T-helper 2 cell treated with Interferon-gamma antibody and Interleukin-4, amounts not matched to agents 5 μg/mL and 100 μg/mL, for 36 hours (primary cell): ENCODE results near the gene TBC1D8.

ENCODE experiments used
- DNase-seq: peaks from one replicate; pipeline ENCODE4 v3.0.0; 2021; ENCODE audit warnings: low spot score
- H3K27ac Mint-ChIP-seq: one replicate; pipeline ENCODE4 v1.8.0; 2021; ENCODE audit warnings: mild to moderate bottlenecking, mixed read lengths
- H3K27me3 Mint-ChIP-seq: one replicate; pipeline ENCODE4 v1.8.0; 2021; ENCODE audit warnings: low read depth, mixed read lengths
- H3K36me3 Mint-ChIP-seq: one replicate; pipeline ENCODE4 v1.8.0; 2021; ENCODE audit warnings: low read depth, mixed read lengths
- H3K4me1 Mint-ChIP-seq: one replicate; pipeline ENCODE4 v1.8.0; 2021; ENCODE audit warnings: low read depth, mixed read lengths
- H3K4me3 Mint-ChIP-seq: one replicate; pipeline ENCODE4 v1.8.0; 2022; ENCODE audit warnings: mild to moderate bottlenecking, moderate library complexity, mixed read lengths
- H3K9me3 Mint-ChIP-seq: one replicate; pipeline ENCODE4 v1.8.0; 2021; ENCODE audit warnings: mixed read lengths

TBC1D8 gene

GRCh38 chr2:101151146-101151858 lies at the start of gene TBC1D8:
Gene TBC1D8 (minus strand): TSS chr2:101151382. CDS start chr2:101151253, 129 bp downstream.
- DNase-seq: peak; percentile 61
- Mint-ChIP-seq H3K36me3 (no peaks in the 10 kb centered on the region), H3K9me3 (no peaks in the 10 kb centered on the region), H3K4me3 (peak within 1 kb of the TSS; percentile 75), H3K27ac (no peak within 1 kb of the TSS), H3K4me1 (peaks cover 12% of the 10 kb centered on the region), H3K27me3 (peaks cover 70% of the 10 kb centered on the region)

GRCh38 chr2:101200676-101201075 lies 49.5 kb upstream of the TBC1D8 start:
- Mint-ChIP-seq H3K36me3 (no peaks in the 10 kb centered on the region), H3K27ac (no peak overlapping the region), H3K4me3 (no peak overlapping the region), H3K4me1 (peaks cover 7% of the 10 kb centered on the region), H3K27me3 (no peaks in the 10 kb centered on the region), H3K9me3 (no peaks in the 10 kb centered on the region)
- no peak for DNase-seq

GRCh38 chr2:101199251-101199791 lies 48.1 kb upstream of the TBC1D8 start:
- Mint-ChIP-seq H3K9me3 (no peaks in the 10 kb centered on the region), H3K27me3 (no peaks in the 10 kb centered on the region), H3K4me1 (no peaks in the 10 kb centered on the region), H3K4me3 (no peak overlapping the region), H3K27ac (no peak overlapping the region), H3K36me3 (no peaks in the 10 kb centered on the region)
- DNase-seq: no peak

GRCh38 chr2:101197814-101198213 lies 46.6 kb upstream of the TBC1D8 start:
- Mint-ChIP-seq H3K27me3 (no peaks in the 10 kb centered on the region), H3K27ac (no peak overlapping the region), H3K36me3 (no peaks in the 10 kb centered on the region), H3K9me3 (no peaks in the 10 kb centered on the region), H3K4me1 (no peaks in the 10 kb centered on the region), H3K4me3 (no peak overlapping the region)
- no peak for DNase-seq

- no peak for DNase-seq
- Mint-ChIP-seq H3K36me3 (no peaks in the 10 kb centered on the region), H3K4me3 (no peak overlapping the region), H3K4me1 (no peaks in the 10 kb centered on the region), H3K27me3 (no peaks in the 10 kb centered on the region), H3K27ac (no peak overlapping the region), H3K9me3 (no peaks in the 10 kb centered on the region)
These were observed 46.1 kb upstream of the TBC1D8 start for GRCh38 chr2:101197215-101197745.

- peaks cover 2% of the 10 kb centered on the region for H3K27me3 Mint-ChIP-seq
- H3K36me3 Mint-ChIP-seq: no peaks in the 10 kb centered on the region
These were observed 44.9 kb upstream of the TBC1D8 start for GRCh38 chr2:101195871-101196661.

GRCh38 chr2:101193033-101193626 lies 41.9 kb upstream of the TBC1D8 start:
- no peak overlapping the region for H3K27ac Mint-ChIP-seq
- DNase-seq: no peak
- H3K4me3 Mint-ChIP-seq: no peak overlapping the region
- H3K4me1 Mint-ChIP-seq: no peaks in the 10 kb centered on the region
- H3K36me3 Mint-ChIP-seq: no peaks in the 10 kb centered on the region
- H3K27me3 Mint-ChIP-seq: peaks cover 2% of the 10 kb centered on the region
- H3K9me3 Mint-ChIP-seq: peaks cover 6% of the 10 kb centered on the region

More at GRCh38 chr2:101195871-101196661, 44.9 kb upstream of the TBC1D8 start:
- Mint-ChIP-seq H3K4me3 (no peak overlapping the region), H3K9me3 (no peaks in the 10 kb centered on the region), H3K4me1 (no peaks in the 10 kb centered on the region), H3K27ac (no peak overlapping the region)
- no peak for DNase-seq

- Mint-ChIP-seq H3K4me1 (no peaks in the 10 kb centered on the region), H3K9me3 (peaks cover 16% of the 10 kb centered on the region), H3K4me3 (no peak overlapping the region), H3K27ac (no peak overlapping the region), H3K27me3 (peaks cover 2% of the 10 kb centered on the region), H3K36me3 (peaks cover 1% of the 10 kb centered on the region)
- DNase-seq: no peak
These were observed 39.8 kb upstream of the TBC1D8 start for GRCh38 chr2:101190747-101191516.

- Mint-ChIP-seq H3K27me3 (peaks cover 2% of the 10 kb centered on the region), H3K9me3 (peaks cover 16% of the 10 kb centered on the region), H3K27ac (no peak overlapping the region), H3K4me3 (no peak overlapping the region), H3K36me3 (peaks cover 1% of the 10 kb centered on the region), H3K4me1 (no peaks in the 10 kb centered on the region)
- DNase-seq: no peak
These were observed 37.7 kb upstream of the TBC1D8 start for GRCh38 chr2:101188683-101189405.

GRCh38 chr2:101187131-101187530 lies 35.9 kb upstream of the TBC1D8 start:
- H3K27ac Mint-ChIP-seq: no peak overlapping the region
- H3K4me1 Mint-ChIP-seq: no peaks in the 10 kb centered on the region
- H3K27me3 Mint-ChIP-seq: peaks cover 2% of the 10 kb centered on the region
- no peak overlapping the region for H3K4me3 Mint-ChIP-seq
- DNase-seq: no peak
- peaks cover 1% of the 10 kb centered on the region for H3K36me3 Mint-ChIP-seq
- H3K9me3 Mint-ChIP-seq: peaks cover 16% of the 10 kb centered on the region

- H3K4me3 Mint-ChIP-seq: no peak overlapping the region
- no peaks in the 10 kb centered on the region for H3K4me1 Mint-ChIP-seq
- no peak overlapping the region for H3K27ac Mint-ChIP-seq
- H3K36me3 Mint-ChIP-seq: peaks cover 1% of the 10 kb centered on the region
- no peak for DNase-seq
- H3K9me3 Mint-ChIP-seq: peaks cover 16% of the 10 kb centered on the region
- peaks cover 3% of the 10 kb centered on the region for H3K27me3 Mint-ChIP-seq
These were observed 34.5 kb upstream of the TBC1D8 start for GRCh38 chr2:101185656-101186055.

- Mint-ChIP-seq H3K27me3 (peaks cover 3% of the 10 kb centered on the region), H3K27ac (no peak overlapping the region), H3K4me1 (no peaks in the 10 kb centered on the region), H3K36me3 (peaks cover 1% of the 10 kb centered on the region), H3K4me3 (no peak overlapping the region), H3K9me3 (peaks cover 16% of the 10 kb centered on the region)
- no peak for DNase-seq
These were observed 33.9 kb upstream of the TBC1D8 start for GRCh38 chr2:101185085-101185484.

GRCh38 chr2:101179982-101180381 lies 28.8 kb upstream of the TBC1D8 start:
- Mint-ChIP-seq H3K27ac (no peak overlapping the region), H3K9me3 (no peaks in the 10 kb centered on the region), H3K4me1 (no peaks in the 10 kb centered on the region), H3K4me3 (no peak overlapping the region), H3K36me3 (no peaks in the 10 kb centered on the region), H3K27me3 (peaks cover 3% of the 10 kb centered on the region)
- DNase-seq: no peak
